ENCODE results near the gene DAZL.

DNA sequence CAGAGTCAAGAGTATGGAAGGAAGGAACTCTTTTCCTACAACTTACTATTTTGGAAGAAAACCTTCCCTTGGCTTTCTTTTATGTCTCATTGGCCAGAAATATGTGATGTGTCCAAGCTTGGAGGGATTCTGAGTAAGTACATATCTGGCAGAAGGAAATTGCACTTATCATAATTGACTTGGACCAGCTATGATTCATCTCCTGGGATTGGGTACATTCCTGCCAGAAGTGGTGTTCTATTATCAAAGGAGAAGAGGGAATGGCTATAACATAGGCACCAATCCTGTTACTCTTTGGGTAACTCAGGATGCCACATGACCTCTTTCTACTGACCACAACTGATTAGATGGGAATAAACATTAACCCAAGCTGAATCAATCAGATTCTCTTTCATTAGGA, 13.5 kb upstream of the DAZL start:
- TF ChIP-seq CTCF (IDR thresholded peaks at IDR 0.05): no peak
- no peak for TF ChIP-seq POLR2A (IDR thresholded peaks at IDR 0.05)
